Prostate gland (tissue), 2 donors: ENCODE data around the gene RBM18. TPM values are rescaled to one million over a fixed set of nuclear protein-coding genes. Genes with fewer than 3 reads are reported as not detected.

Experiments used
- DNase-seq: peaks from one replicate; pipeline ENCODE4 v3.0.0-alpha.2; 2019; ENCODE audit warnings: low spot score
- H3K27ac ChIP-seq, 2 donors: fragments of 200-600 bp; sonication (generic); 2 replicates each; pipeline ENCODE4 v1.5.1; 2017 to 2019
- H3K27me3 ChIP-seq: fragments of 200-600 bp; sonication (generic); replicated peaks from 2 replicates; pipeline ENCODE4 v1.5.1; 2019; ENCODE audit not compliant: insufficient read depth
- H3K36me3 ChIP-seq, 2 donors: fragments of 200-600 bp; sonication (generic); 1 replicate in 1 of 2; 2 replicates in 1 of 2; pipeline versions ENCODE4 v1.5.1 to v1.8.1; 2017 to 2019
- H3K4me1 ChIP-seq: fragments of 200-600 bp; sonication (generic); replicated peaks from 2 replicates; pipeline ENCODE4 v1.5.1; 2019
- H3K4me3 ChIP-seq, 2 donors: fragments of 200-600 bp; sonication (generic); 2 replicates each; pipeline ENCODE4 v1.5.1; 2017 to 2019
- H3K9me3 ChIP-seq: fragments of 200-600 bp; sonication (generic); 2 replicates; pipeline ENCODE4 v1.5.1; 2017
- POLR2A ChIP-seq: fragments of 450-650 bp; IDR thresholded peaks from one replicate; pipeline ENCODE4 v1.6.1; 2016; ENCODE audit warnings: antibody characterized with exemption, mild to moderate bottlenecking
- POLR2AphosphoS5 ChIP-seq: sonication (generic); formaldehyde crosslinking; IDR thresholded peaks from one replicate; pipeline ENCODE4 v1.6.1; 2017; ENCODE audit warnings: antibody characterized with exemption
- WGBS: methylation state at CpG from one replicate; pipeline ENCODE4 v1.1.5; 2018; 5-methylcytosine and 5-hydroxymethylcytosine counted together
- intact Hi-C: fragments of 100-400 bp; cut with DNase I; formaldehyde crosslinking; loops from one replicate; pipeline ENCODE4 v1.14.2; 2022
- total RNA-seq, 2 donors: library from RNA; depleted of rRNA; stranded (reverse); fragments of >200 nt; gene quantifications; one replicate each; pipeline ENCODE4 v1.1.0, GENCODE V29; 2016
- TF ChIP-seq, protein P1 (sequence below), 4 experiments: fragments of 200-600 bp in 2 of 4; fragments of 450-650 bp in 2 of 4; sonication (generic) in 2 of 4; IDR thresholded peaks; 1 replicate in 3 of 4; 2 replicates in 1 of 4; pipeline ENCODE4 v1.5.1; 2016 to 2019; ENCODE audit warnings: antibody characterized with exemption in 4 of 4, mild to moderate bottlenecking in 2 of 4, moderate library complexity in 2 of 4

RBM18 gene
- total RNA-seq, 2 donors from 2014 or later = 8.8 to 20.3 TPM

DNA sequence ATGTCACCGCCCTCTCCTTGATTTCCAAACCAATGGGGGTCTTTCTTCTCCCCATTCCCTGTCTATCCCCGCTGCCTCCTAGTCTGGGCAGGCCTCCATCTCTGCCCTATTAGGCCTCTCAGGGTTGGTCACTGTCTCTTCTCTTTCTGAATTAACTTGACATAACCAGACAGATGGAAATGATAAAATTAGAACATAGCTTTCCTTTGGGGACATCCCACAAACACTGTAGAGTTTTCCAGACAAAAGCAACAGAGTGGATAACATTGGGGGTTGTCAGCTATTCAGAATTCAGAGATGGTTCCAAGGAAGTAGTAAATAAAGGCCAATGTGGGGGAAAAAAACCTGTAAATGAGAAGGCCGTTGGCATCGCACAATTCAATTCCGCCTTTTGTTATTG is 60.6 kb downstream of the RBM18 start:
- no peak overlapping the region for H3K27ac ChIP-seq
- intact Hi-C loops = no loop called here
- H3K4me3 ChIP-seq = no peak overlapping the region
- no peaks in the 10 kb centered on the region for H3K4me1 ChIP-seq
- H3K36me3 ChIP-seq = no peaks in the 10 kb centered on the region
- TF ChIP-seq POLR2A = no peak
- TF ChIP-seq, protein P1, sequence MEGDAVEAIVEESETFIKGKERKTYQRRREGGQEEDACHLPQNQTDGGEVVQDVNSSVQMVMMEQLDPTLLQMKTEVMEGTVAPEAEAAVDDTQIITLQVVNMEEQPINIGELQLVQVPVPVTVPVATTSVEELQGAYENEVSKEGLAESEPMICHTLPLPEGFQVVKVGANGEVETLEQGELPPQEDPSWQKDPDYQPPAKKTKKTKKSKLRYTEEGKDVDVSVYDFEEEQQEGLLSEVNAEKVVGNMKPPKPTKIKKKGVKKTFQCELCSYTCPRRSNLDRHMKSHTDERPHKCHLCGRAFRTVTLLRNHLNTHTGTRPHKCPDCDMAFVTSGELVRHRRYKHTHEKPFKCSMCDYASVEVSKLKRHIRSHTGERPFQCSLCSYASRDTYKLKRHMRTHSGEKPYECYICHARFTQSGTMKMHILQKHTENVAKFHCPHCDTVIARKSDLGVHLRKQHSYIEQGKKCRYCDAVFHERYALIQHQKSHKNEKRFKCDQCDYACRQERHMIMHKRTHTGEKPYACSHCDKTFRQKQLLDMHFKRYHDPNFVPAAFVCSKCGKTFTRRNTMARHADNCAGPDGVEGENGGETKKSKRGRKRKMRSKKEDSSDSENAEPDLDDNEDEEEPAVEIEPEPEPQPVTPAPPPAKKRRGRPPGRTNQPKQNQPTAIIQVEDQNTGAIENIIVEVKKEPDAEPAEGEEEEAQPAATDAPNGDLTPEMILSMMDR (IDR thresholded peaks at IDR 0.05) = no peak
- TF ChIP-seq POLR2AphosphoS5 = no peak
- no peaks in the 10 kb centered on the region for H3K9me3 ChIP-seq
- H3K27me3 ChIP-seq = no peaks in the 10 kb centered on the region
- no peak for DNase-seq
- 89% methylated on average over 5 of the region's 5 CpGs for WGBS

DNA sequence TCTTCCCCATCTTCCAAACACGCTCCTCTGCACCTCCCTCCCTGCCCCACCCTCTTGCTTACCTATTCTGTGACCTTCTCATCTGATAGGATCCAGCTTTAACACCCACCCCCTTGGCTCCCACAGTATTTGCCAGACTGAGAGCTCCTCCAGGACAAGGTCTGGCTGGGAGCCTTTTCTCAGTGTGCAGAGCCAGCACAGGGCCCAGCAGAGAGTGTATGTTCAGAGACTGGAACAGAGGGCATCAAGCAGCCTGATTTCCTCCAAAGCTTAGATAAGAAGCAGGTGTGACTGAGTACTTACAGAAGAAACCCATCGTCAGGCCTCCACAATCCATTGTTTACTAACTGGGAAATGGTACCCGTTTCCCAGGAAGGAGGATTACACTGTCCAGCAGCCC is 62.5 kb downstream of the RBM18 start:
- 59% methylated on average over 3 of the region's 3 CpGs for WGBS
- TF ChIP-seq POLR2AphosphoS5 (no peak), POLR2A (no peak)
- TF ChIP-seq, protein P1 (IDR thresholded peaks at IDR 0.05) = no peak
- Histone ChIP-seq H3K36me3 (no peaks in the 10 kb centered on the region), H3K9me3 (no peaks in the 10 kb centered on the region), H3K27me3 (no peaks in the 10 kb centered on the region), H3K4me1 (no peaks in the 10 kb centered on the region), H3K4me3 (no peak overlapping the region), H3K27ac (no peak overlapping the region)
- no peak for DNase-seq
- intact Hi-C loops = no loop called here

DNA sequence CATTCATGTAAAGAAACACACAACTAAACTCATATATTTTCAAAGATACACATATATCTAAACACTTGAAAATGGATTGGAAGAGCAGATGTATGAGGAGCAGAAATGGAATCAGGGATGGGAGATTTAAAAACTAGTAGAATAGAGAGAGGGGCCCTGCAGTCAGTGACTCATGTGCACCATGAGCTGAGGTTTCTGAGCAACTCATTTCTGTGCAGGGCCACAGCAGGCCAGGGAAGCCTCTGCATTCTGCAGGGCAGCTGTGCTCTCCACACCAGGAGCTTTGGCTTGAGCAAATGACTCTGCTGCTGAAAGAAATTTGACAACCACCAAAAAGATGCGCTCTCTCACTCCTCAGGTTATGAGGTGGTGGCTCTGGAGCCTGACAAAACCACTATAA is 63.0 kb downstream of the RBM18 start:
- intact Hi-C loops = no loop called here
- TF ChIP-seq POLR2A (no peak), POLR2AphosphoS5 (no peak)
- TF ChIP-seq, protein P1 (IDR thresholded peaks at IDR 0.05) = no peak
- no peak overlapping the region for H3K4me3 ChIP-seq
- no peaks in the 10 kb centered on the region for H3K27me3 ChIP-seq
- no peak overlapping the region for H3K27ac ChIP-seq
- H3K9me3 ChIP-seq = no peaks in the 10 kb centered on the region
- DNase-seq = no peak
- WGBS = 92% methylated on average over 1 of the region's 1 CpG
- no peaks in the 10 kb centered on the region for H3K4me1 ChIP-seq
- no peaks in the 10 kb centered on the region for H3K36me3 ChIP-seq

DNA sequence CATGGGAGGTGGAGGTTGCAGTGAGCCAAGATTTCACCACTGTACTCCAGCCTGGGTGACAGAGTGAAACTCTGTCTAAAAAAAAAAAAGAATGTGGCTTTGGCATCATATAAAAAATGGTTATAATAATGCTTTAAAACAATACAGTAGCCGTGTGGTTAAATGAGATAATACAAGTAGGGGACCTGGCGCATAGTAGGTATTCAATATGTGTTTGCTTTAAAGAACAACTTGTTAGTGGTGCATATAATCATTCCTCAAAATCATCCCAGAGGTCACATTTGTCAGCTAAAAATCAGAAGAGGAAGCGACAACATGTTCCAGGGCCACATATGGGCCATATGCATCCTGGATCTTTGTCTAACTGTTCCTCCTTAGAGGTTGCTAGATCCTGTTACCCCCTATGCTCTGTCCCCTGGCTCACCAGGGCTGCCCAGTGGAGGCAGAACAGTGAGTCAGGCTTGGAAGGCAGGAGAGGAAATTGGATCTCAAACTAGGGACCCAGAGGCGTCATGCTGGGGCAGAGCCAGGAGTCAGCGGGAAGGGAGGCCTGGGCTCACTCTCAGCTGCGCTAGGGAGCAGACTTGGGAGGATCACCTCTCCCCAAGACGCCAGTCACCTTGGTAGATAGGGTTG is 63.6 kb downstream of the RBM18 start:
- no peak for TF ChIP-seq POLR2A
- TF ChIP-seq, protein P1 (IDR thresholded peaks at IDR 0.05) = no peak
- no peak for TF ChIP-seq POLR2AphosphoS5
- H3K27ac ChIP-seq = no peak overlapping the region

DNA sequence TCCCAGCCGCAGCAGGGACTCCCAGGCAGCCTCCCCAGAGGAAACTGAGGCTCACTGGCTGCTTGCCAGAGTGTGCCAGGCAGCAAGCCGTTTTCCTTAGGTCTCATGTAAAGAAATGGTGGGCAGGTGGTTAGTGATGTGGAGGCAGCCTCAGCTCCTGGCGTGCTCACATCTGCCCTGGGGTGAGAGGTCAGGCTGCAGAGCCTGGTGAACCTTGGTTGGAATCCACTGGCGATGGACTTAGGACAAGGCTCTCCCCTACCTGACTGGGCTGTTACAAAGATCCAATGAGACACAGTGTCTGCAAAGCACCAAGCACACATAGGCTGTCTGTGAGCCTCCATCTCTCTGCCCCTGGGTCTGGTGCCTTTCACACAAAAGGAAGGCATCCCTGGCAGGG is 66.8 kb downstream of the RBM18 start:
- no peak overlapping the region for H3K4me3 ChIP-seq
- WGBS = 68% methylated on average over 4 of the region's 4 CpGs
- TF ChIP-seq POLR2AphosphoS5 = no peak
- TF ChIP-seq, protein P1 (IDR thresholded peaks at IDR 0.05) = no peak
- no peak for TF ChIP-seq POLR2A
- no peak overlapping the region for H3K27ac ChIP-seq
- H3K9me3 ChIP-seq = no peaks in the 10 kb centered on the region
- no peaks in the 10 kb centered on the region for H3K4me1 ChIP-seq
- DNase-seq = no peak
- H3K36me3 ChIP-seq = no peaks in the 10 kb centered on the region
- H3K27me3 ChIP-seq = no peaks in the 10 kb centered on the region
- intact Hi-C loops = no loop called here

More for the DNA sequence above, 63.6 kb downstream of the RBM18 start:
- intact Hi-C loops = no loop called here
- Histone ChIP-seq H3K4me1 (no peaks in the 10 kb centered on the region), H3K4me3 (no peak overlapping the region), H3K36me3 (no peaks in the 10 kb centered on the region), H3K27me3 (no peaks in the 10 kb centered on the region), H3K9me3 (no peaks in the 10 kb centered on the region)
- DNase-seq = no peak
- WGBS = 89% methylated on average over 7 of the region's 7 CpGs
